Colonic mucosa (tissue), 4 donors: ENCODE data around the gene CASP5. TPM values are rescaled to one million over a fixed set of nuclear protein-coding genes. Genes with fewer than 3 reads are reported as not detected.
A peak's percentile ranks its signal among the peaks of the same experiment; 100 is the strongest.

Experiments
- DNase-seq: peaks from one replicate; pipeline ENCODE4 v3.0.0-alpha.2; 2020
- H3K27ac ChIP-seq: fragments of 200-600 bp; one replicate; pipeline ENCODE4 v1.8.0; 2021
- H3K27me3 ChIP-seq: fragments of 200-600 bp; one replicate; pipeline ENCODE4 v1.8.0; 2021
- H3K36me3 ChIP-seq: fragments of 200-600 bp; one replicate; pipeline ENCODE4 v1.8.0; 2021
- H3K4me1 ChIP-seq: fragments of 200-600 bp; one replicate; pipeline ENCODE4 v1.8.0; 2021; ENCODE audit warnings: mild to moderate bottlenecking
- H3K4me3 ChIP-seq: fragments of 200-600 bp; one replicate; pipeline ENCODE4 v1.8.0; 2021
- H3K9ac ChIP-seq, 2 donors: one replicate each; pipeline ENCODE4 v1.7.0; 2013; ENCODE audit warnings: control low read depth in 2 of 2, low read depth in 2 of 2, low read length in 2 of 2
- H3K9me3 ChIP-seq: fragments of 200-600 bp; one replicate; pipeline ENCODE4 v1.8.0; 2021
- CTCF ChIP-seq: fragments of 200-600 bp; IDR thresholded peaks from one replicate; pipeline ENCODE4 v1.8.0; 2022; ENCODE audit warnings: antibody characterized with exemption, mild to moderate bottlenecking
- intact Hi-C: fragments of 100-400 bp; cut with DNase I; formaldehyde crosslinking; loops from one replicate; pipeline ENCODE4 v1.14.1; 2022
- total RNA-seq, 2 donors: library from RNA; stranded (reverse); fragmentation: NEBNext Ultra II Directional in 1 of 2; extraction: Animal tissue kit (Norgen Biotek cat#: 25700) in 1 of 2; gene quantifications; one replicate each; pipeline ENCODE4 v1.2.1, GENCODE V29; 2021
- donor health status: healthy.
- donor health status: DM: no; HTN: no; CAD: no.
- donor health status: DM: no; HTN: no; CAD: no.

Gene CASP5
- total RNA-seq, 2 donors from 2014 or later, result 25.7 to 47.3 TPM

DNA sequence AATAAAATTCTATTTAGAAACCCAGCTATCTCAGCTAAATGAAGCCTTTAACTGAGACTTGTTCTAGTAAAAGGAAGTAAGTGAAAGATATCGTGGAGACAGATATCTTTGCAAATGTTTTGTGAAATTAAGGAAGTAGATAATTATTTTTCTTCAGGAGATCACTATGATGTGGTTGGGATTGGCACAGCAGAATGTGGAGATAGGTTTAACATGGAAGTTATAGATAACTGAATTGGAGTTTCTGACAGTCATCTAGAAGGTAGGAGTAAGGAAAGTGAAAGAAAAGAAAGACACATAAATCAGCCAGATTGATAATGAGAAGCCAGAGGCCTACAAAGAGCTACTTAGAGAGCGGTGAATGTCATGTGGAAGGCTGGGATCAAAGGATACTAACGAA is 4.7 kb upstream of the CASP5 start:
- no peak overlapping the region for H3K4me3 ChIP-seq
- no peak for TF ChIP-seq CTCF
- H3K27me3 ChIP-seq, result no peaks in the 10 kb centered on the region
- H3K27ac ChIP-seq, result no peak overlapping the region
- no peak overlapping the region for H3K9ac ChIP-seq
- DNase-seq, result no peak
- H3K36me3 ChIP-seq, result peaks cover 5% of the 10 kb centered on the region
- peaks cover 7% of the 10 kb centered on the region for H3K4me1 ChIP-seq
- intact Hi-C loops, result loop anchor here (5.0 kb wide), 1 partner anchor 65 kb away; no protein-coding TSS in a partner anchor
- no peaks in the 10 kb centered on the region for H3K9me3 ChIP-seq

- H3K9me3 ChIP-seq, result no peaks in the 10 kb centered on the region
- H3K36me3 ChIP-seq, result peaks cover 5% of the 10 kb centered on the region
- no peak overlapping the region for H3K27ac ChIP-seq
- TF ChIP-seq CTCF, result no peak
- peaks cover 7% of the 10 kb centered on the region for H3K4me1 ChIP-seq
- intact Hi-C loops, result no loop called here
- no peaks in the 10 kb centered on the region for H3K27me3 ChIP-seq
- DNase-seq, result no peak
- H3K9ac ChIP-seq, result no peak overlapping the region
- no peak overlapping the region for H3K4me3 ChIP-seq
Measured at GRCh38 chr11:105024394-105024793, 1.4 kb upstream of the CASP5 start.

GRCh38 chr11:105022527-105022926 is 441 bp downstream of the CASP5 start:
- TF ChIP-seq CTCF, result no peak
- Histone ChIP-seq H3K9ac (peak overlapping the region in 1 of 2 donors; percentile 36), H3K9me3 (no peaks in the 10 kb centered on the region), H3K4me1 (peaks cover 7% of the 10 kb centered on the region), H3K36me3 (peaks cover 5% of the 10 kb centered on the region), H3K4me3 (peak overlapping the region; percentile 14), H3K27ac (peak overlapping the region; percentile 80), H3K27me3 (no peaks in the 10 kb centered on the region)
- DNase-seq, result no peak
- intact Hi-C loops, result no loop called here

- Histone ChIP-seq H3K4me1 (no peaks in the 10 kb centered on the region), H3K27me3 (no peaks in the 10 kb centered on the region), H3K36me3 (no peaks in the 10 kb centered on the region), H3K4me3 (no peak overlapping the region), H3K27ac (no peak overlapping the region), H3K9ac (no peak overlapping the region), H3K9me3 (no peaks in the 10 kb centered on the region)
- TF ChIP-seq CTCF, result no peak
- DNase-seq, result no peak
- intact Hi-C loops, result no loop called here
Measured at GRCh38 chr11:105007463-105007862, 15.5 kb downstream of the CASP5 start.

- H3K27ac ChIP-seq, result no peak overlapping the region
- intact Hi-C loops, result no loop called here
- H3K9ac ChIP-seq, result no peak overlapping the region
- no peaks in the 10 kb centered on the region for H3K4me1 ChIP-seq
- no peak for DNase-seq
- no peaks in the 10 kb centered on the region for H3K36me3 ChIP-seq
- no peaks in the 10 kb centered on the region for H3K9me3 ChIP-seq
- no peak for TF ChIP-seq CTCF
- H3K27me3 ChIP-seq, result no peaks in the 10 kb centered on the region
- H3K4me3 ChIP-seq, result no peak overlapping the region
Measured at GRCh38 chr11:105005451-105005845, 17.5 kb downstream of the CASP5 start.

- no peak overlapping the region for H3K4me3 ChIP-seq
- no peaks in the 10 kb centered on the region for H3K9me3 ChIP-seq
- H3K27ac ChIP-seq, result no peak overlapping the region
- H3K27me3 ChIP-seq, result no peaks in the 10 kb centered on the region
- no peak for TF ChIP-seq CTCF
- intact Hi-C loops, result no loop called here
- no peaks in the 10 kb centered on the region for H3K4me1 ChIP-seq
- H3K36me3 ChIP-seq, result no peaks in the 10 kb centered on the region
- DNase-seq, result no peak
- H3K9ac ChIP-seq, result no peak overlapping the region
Measured at GRCh38 chr11:105004021-105004420, 18.9 kb downstream of the CASP5 start.
